ENCODE measurements around the gene SERP2.

The SERP2 gene

GRCh38 chr13:44346534-44346933, 27.1 kb upstream of the SERP2 start:
- ChIA-PET CTCF (no interaction called here), POLR2A (no interaction called here)
- no peak for DNase-seq (ENCODE audit: extremely low spot score)
- TF ChIP-seq CTCF (IDR thresholded peaks at IDR 0.05; ENCODE audit: control extremely low read depth, extremely low read depth, low read depth, missing control alignments), result no peak

GRCh38 chr13:44347301-44347700, 26.3 kb upstream of the SERP2 start:
- TF ChIP-seq CTCF (IDR thresholded peaks at IDR 0.05; ENCODE audit: control extremely low read depth, extremely low read depth, low read depth, missing control alignments), result no peak
- DNase-seq (ENCODE audit: extremely low spot score), result no peak
- ChIA-PET POLR2A (no interaction called here), CTCF (no interaction called here)

- DNase-seq (ENCODE audit: extremely low spot score), result no peak
- POLR2A ChIA-PET, result no interaction called here
- no peak for TF ChIP-seq CTCF (IDR thresholded peaks at IDR 0.05; ENCODE audit: control extremely low read depth, extremely low read depth, low read depth, missing control alignments)
Measured at GRCh38 chr13:44347949-44348348, 25.7 kb upstream of the SERP2 start.

GRCh38 chr13:44350775-44351504, 22.7 kb upstream of the SERP2 start:
- CTCF ChIA-PET, result no interaction called here
- DNase-seq (ENCODE audit: extremely low spot score), result no peak
- TF ChIP-seq CTCF (IDR thresholded peaks at IDR 0.05; ENCODE audit: control extremely low read depth, extremely low read depth, low read depth, missing control alignments), result no peak
- POLR2A ChIA-PET, result no interaction called here

More at GRCh38 chr13:44347949-44348348, 25.7 kb upstream of the SERP2 start:
- CTCF ChIA-PET, result no interaction called here

GRCh38 chr13:44351505-44351854, 22.1 kb upstream of the SERP2 start:
- POLR2A ChIA-PET, result no interaction called here
- no peak for TF ChIP-seq CTCF (IDR thresholded peaks at IDR 0.05; ENCODE audit: control extremely low read depth, extremely low read depth, low read depth, missing control alignments)

GRCh38 chr13:44352202-44352601, 21.4 kb upstream of the SERP2 start:
- CTCF ChIA-PET, result interaction anchor here (0.8 to 1.1 kb wide), 2 partner anchors 13 to 31 kb away, joined by 3 read pairs; no protein-coding TSS in a partner anchor
- TF ChIP-seq CTCF (IDR thresholded peaks at IDR 0.05; ENCODE audit: control extremely low read depth, extremely low read depth, low read depth, missing control alignments), result no peak
- DNase-seq (ENCODE audit: extremely low spot score), result no peak
- POLR2A ChIA-PET, result no interaction called here

More at GRCh38 chr13:44351505-44351854, 22.1 kb upstream of the SERP2 start:
- DNase-seq (ENCODE audit: extremely low spot score), result no peak
- CTCF ChIA-PET, result no interaction called here

All from GM10248 (cell line).